ENCODE data around the gene SLC35D1.

DNA sequence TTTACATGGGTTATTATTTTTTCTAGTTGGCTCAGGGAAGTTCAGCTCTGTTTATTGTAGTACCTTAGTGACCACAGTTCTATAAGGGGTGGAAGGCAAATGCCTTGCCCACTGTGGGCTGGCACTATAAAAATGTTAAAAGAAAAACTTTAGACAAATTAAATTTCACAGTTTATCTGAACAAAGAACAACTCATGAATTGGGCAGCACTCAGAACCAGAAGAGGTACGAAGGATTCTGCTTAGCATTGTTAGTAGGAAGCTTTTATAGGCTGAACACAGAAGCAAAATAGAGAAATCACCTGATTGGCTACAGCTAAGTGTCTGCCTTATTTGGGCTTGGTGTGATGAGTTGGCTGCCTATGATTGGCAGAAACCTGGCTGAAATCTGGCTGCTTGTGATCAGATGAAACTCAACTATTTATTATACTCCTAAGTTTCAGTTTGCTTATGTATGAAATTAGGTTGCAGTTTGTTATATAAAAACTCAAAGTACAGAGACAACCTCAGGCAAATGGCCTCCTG is 35.8 kb upstream of the SLC35D1 start:
- TF ChIP-seq, protein P1, sequence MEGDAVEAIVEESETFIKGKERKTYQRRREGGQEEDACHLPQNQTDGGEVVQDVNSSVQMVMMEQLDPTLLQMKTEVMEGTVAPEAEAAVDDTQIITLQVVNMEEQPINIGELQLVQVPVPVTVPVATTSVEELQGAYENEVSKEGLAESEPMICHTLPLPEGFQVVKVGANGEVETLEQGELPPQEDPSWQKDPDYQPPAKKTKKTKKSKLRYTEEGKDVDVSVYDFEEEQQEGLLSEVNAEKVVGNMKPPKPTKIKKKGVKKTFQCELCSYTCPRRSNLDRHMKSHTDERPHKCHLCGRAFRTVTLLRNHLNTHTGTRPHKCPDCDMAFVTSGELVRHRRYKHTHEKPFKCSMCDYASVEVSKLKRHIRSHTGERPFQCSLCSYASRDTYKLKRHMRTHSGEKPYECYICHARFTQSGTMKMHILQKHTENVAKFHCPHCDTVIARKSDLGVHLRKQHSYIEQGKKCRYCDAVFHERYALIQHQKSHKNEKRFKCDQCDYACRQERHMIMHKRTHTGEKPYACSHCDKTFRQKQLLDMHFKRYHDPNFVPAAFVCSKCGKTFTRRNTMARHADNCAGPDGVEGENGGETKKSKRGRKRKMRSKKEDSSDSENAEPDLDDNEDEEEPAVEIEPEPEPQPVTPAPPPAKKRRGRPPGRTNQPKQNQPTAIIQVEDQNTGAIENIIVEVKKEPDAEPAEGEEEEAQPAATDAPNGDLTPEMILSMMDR (IDR thresholded peaks at IDR 0.05), result no peak
- TF ChIP-seq POLR2A (IDR thresholded peaks at IDR 0.05), result no peak

Measured in Peyer's patch (tissue), 4 donors.